NCI-H345 treated with DMSO at 0.1 percent for 48 hours (cell line): ENCODE data around the gene RARA.
"Not testable (repeated sequence)": the region's sequence is repeated elsewhere in the genome, so short reads cannot be mapped to it uniquely, and the experiment has no call there.

Experiments used
- DNase-seq: peaks from one replicate; lab custom pipeline; 2025; ENCODE audit not compliant: unreplicated experiment; lab: John Stamatoyannopoulos, UW

RARA gene

GRCh38 chr17:40297511-40297910 lies 11.5 kb upstream of the RARA start:
- DNase-seq, result no peak

- DNase-seq, result no peak
These were observed 10.3 kb upstream of the RARA start for GRCh38 chr17:40298726-40299125.

GRCh38 chr17:40299159-40299757 lies 9.7 kb upstream of the RARA start:
- DNase-seq, result not testable (repeated sequence)

DNA sequence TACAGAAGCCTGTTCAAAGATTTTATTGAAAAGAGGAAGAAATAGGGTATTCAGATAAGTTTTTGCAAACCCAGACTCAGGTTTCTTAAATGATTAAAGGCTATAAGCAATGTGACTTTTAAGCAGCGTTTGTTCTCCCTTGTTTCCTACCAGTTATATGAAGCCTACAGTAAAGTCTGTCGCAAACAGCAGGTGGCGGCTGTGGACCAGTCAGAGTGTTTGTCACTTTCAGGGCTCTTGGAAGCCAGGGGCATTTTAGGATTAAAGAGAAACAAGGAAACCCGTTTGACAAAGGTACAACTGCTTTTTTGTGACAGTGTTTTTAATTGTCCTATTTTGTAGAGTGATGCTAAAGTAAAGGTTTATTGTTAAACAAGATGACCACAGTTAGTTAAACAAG lies 7.7 kb upstream of the RARA start:
- no peak for DNase-seq

DNA sequence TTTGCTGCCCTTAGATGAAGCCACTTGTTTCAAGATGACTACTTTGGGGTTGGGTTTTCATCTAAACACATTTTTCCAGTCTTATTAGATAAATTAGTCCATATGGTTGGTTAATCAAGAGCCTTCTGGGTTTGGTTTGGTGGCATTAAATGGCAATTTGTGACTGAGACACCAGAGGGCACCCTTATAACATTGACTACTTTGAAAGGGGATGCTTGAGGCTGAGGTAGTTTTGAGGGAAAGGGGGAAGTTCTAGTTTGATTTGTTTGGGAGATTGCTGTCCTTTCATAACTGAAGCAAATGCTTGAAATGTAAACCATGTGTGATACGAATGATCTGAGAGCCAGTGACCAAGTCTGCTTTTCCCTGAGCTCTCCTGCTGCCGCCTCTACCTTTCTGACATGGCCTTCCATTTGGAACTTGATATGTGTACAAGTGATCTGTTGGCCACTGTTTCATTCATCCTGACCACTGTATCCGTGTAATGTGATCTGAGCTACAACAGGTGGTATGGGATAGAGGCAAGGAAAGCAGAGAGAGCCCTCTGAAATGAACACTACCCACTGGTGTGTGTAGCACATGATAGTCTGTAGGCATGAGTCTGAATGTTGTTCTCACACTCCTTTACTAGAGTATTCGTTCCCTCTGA lies 5.8 kb upstream of the RARA start:
- peak; percentile 17 for DNase-seq

DNA sequence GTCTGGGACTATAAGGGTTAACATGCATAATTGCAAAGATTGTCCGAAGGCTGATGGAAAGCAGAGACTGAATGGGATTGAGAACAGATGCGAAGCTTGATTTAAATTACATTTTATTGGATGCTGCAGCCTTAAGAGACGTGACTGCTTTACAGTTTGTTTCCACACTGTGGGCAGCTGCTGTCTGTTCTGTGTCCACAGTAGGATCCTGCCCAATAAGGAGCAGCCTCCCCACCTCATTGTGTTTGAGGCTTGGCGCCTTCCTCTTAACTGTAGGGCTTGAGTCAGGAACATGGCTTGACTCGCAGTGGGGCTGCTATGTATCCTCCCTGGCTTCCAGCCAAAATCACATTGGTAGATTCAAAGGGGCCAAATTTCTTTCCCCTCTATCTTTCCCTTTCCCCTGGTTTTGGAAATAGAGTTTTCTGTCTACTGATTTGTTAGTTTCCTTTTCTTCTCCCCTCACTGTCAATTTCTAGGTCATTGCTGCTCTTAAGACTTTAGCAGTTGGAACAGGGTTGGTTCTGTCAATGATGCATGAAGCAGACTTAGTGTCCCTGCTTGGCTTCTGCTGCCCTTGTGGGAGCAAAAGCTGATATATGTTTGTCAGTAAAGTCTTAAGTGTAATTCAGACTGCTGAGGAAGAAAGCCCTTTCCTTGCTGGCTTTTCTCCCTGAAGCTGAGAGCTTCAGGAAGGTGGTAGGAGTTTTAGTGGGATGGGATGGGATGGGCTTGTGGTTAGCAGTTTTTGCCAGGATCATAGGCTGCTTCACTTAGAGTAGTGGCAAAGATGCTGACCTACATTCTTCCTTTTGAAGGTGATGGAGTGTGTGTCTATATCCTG lies 5.0 kb upstream of the RARA start:
- DNase-seq, result no peak

DNA sequence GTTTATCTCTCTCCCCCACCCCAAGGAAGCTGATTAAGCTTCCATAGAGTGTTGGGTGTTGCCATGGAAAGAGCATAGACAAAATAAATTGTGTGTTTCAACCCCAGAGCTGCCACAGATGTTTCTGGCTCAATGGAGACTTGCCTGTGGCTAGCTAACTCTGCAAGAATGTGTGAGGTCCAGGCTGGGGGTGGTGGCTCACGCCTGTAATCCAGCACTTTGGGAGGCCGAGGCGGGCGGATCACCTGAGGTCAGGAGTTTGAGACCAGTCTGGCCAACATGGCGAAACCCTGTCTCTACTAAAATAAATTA lies 4.5 kb upstream of the RARA start:
- not testable (repeated sequence) for DNase-seq

DNA sequence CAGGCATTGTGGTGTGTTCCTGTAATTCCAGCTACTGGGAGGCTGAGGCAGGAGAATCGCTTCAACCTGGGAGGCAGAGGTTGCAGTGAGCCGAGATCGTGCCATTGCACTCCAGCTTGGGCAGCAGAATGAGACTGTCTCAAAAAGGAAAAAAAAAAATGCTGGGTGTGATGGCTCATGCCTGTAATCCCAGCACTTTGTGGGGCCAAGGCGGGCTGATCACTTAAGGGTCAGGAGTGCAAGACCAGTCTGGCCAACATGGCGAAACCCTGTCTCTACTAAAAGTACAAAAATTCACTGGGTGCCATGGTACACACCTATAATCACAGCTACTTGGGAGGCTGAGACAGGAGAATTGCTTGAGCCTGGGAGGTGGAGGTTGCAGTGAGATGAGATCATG lies 4.1 kb upstream of the RARA start:
- DNase-seq, result not testable (repeated sequence)

GRCh38 chr17:40306395-40306794 lies 2.6 kb upstream of the RARA start:
- no peak for DNase-seq

GRCh38 chr17:40307001-40307730 lies 1.8 kb upstream of the RARA start:
- no peak for DNase-seq

- DNase-seq, result no peak
These were observed 1.2 kb upstream of the RARA start for GRCh38 chr17:40307740-40308239.

- no peak for DNase-seq
These were observed 1.1 kb downstream of the RARA start for GRCh38 chr17:40309949-40310510.

DNA sequence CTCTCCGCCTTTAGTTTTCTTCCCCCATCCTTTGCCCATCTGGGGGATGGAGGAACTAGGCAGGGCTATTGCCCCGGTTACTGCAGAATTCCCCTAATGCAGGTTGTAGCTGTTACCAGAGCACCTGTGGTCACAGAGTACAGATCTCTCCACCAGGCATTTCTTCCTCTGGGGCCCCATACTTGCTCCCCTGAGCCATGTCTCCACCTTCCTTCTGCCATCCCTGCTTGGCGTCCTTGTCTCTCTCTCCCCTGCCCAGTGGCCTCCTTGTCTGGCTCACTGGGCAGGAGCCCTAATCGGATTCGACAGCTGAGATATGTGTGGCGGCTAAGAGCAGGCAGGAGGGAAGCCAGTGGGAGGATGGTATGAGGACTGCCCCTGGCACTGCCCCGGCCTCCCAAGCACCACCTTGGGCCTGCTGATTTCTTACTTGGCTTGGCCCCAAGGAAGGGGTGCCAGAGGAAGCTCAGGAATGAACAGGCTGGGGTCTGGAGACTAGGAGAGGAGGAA lies 2.0 kb downstream of the RARA start:
- no peak for DNase-seq

GRCh38 chr17:40311575-40311974 lies 2.6 kb downstream of the RARA start:
- no peak for DNase-seq

DNA sequence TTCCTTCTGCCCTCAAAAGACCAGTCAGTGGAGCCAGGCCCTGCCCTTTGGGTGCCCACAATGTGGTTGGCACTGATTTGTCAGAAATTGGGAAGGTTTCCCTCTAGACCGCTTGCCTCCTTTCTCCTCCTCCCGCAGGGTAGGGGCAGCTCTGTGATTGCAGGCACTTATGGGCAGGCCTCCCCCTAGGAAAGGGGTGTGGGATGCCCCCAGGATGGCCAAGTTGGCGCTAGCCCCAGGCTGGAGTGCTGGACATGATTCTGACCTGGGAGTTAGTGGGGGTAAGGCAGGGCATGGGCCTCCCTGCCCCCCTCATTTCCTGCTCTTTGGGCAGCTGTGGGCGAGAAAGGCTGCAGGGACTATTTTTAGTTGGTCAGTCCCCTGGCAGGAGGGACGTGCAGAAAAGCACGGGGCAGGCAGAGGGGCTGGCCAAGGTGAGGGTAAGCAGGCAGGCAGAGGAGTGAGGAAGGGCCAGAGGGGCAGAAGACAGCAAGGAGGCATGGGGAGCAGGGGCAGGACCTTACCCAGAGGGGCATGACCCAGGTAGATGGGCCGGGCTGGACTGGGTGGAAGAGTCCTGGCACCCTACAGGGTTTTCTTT lies 3.3 kb downstream of the RARA start:
- DNase-seq, result no peak

GRCh38 chr17:40312893-40313667 lies 4.1 kb downstream of the RARA start:
- DNase-seq, result no peak

DNA sequence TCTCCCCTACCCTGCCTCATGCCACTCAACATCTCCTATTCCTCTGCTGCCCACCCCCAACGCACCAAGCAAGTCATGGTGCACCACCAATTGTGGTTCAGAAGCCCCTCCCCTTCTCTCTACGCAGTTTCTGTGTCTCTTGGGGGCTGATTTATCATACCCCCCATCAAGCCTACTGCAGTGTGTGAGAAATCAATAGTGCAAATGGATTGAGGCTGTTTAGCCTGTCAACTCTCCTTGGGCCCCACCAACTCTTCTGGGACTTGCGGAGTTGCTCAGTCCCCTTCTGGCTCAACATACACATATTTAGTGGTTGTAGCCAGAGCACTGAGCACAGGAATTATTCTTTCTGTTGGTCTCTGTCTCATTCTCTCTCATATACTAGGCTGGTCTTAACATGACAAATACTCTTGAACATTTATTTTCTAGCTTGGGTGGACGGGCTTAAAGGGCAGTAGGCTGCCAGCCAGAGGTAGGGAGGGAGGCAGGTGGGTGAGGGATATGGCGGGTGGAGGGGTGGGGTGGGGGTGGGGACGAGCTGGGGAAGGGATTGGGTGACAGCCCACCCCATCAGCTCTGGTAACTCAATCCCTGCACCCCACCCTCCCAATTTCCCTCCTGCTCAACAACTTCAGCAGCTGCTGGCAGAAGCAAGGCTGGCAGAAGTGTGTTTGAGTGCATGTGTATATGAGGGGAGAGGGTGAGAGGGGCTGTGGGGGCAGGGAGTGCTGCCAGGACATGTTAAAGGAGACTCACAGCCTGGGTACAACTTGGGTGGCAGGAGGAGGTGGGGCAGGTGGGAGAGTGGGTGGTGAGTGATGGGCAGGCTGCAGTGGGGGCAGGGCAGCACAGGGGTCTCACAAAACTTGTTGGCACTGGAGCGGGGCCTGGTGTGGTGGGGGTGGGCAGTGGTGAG lies 4.9 kb downstream of the RARA start:
- DNase-seq, result peak; percentile 8

DNA sequence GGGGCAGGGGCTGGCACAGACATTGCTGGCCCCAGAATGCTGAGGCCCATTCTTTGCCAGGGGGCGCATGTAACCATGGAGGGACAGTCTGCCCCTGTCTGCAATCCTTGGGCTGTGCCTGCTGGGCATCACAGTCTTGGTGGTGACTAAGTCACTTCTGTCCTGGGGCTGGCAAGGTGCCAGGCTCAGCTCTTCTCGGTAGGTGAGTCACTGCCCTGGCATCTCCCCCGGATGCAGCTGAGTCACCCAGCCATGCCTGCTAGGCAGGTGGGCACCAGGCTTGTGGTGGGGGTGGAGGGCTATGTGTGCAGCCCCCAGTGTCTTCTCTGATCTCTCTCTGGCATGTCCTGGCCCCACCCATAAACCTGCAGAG lies 5.6 kb downstream of the RARA start:
- DNase-seq, result peak; percentile 64

- no peak for DNase-seq
These were observed 6.2 kb downstream of the RARA start for GRCh38 chr17:40315206-40315605.
